ENCODE data around the gene VMP1.
"Not testable (repeated sequence)": the region's sequence is repeated elsewhere in the genome, so short reads cannot be mapped to it uniquely, and the experiment has no call there.

The VMP1 gene

DNA sequence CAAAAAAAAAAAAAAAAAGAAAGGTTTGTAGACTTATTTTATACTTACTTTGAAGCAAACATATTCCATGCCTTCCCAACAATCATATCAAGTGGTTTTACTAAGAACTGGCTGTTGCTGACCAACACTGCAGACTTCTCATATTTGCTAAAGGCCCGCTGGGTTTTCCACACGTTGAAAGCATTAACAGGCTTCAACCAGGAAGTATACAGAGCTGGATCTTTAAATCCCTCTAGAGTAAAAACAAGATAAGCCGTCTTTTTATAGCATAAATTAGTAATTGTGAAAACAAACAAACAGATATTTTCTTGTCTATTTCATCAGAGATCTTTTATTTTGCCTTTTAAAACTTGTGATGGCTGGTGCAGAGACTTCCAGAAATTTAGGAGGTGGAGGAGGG is 156.2 kb downstream of the VMP1 start:
- no peak for DNase-seq (ENCODE audit: low spot score)

DNA sequence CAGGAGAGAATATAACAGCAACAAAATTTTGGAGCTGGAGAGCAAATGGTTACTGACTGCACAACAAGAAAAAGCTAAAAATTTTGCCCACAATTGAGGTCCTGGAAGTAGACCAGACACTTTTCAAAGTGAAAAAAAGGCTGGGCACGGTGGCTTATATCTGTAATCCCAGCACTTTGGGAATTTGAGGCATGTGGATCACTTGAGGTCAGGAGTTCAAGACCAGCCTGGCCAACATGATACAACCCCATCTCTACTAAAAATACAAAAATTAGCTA is 162.4 kb downstream of the VMP1 start:
- no peak for DNase-seq (ENCODE audit: low spot score)

DNA sequence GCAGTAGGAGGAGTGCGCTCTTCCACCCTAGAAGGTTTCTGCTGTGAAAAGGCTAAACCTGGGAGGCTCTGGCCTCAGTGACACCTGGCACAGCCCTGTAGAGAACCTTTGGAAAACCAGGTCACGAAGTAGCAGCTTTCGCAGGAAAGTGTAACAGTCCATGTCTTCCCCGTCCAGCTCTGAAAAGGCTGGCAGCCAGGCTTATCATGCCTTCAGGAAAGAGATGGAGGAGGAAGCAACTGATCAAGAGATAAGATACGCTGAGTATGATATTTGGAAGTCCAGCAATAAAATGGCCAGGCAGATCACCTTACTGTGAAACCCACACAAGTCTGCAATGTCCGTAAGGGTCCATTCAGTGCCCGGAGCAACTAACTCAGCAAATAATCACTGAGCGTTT is 163.0 kb downstream of the VMP1 start:
- DNase-seq (ENCODE audit: low spot score), result no peak

DNA sequence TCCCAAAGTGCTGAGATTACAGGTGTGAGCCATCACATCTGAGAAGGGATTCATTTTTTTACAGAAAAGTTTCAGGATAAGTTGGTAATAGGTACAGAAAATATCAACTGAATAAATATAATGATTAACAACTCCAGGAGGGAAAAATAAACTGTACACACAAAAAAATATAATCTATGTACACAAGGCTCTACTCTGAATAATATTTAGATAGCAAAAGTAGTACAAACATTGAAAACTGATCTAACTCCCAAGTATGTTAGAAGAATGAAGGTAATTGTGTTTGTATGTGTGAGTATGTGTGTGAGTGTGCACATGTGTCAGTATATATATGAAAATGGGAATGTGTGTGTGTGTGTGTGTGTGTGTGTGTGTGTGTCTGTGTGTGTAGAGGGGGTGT is 164.9 kb downstream of the VMP1 start:
- DNase-seq (ENCODE audit: low spot score), result no peak

DNA sequence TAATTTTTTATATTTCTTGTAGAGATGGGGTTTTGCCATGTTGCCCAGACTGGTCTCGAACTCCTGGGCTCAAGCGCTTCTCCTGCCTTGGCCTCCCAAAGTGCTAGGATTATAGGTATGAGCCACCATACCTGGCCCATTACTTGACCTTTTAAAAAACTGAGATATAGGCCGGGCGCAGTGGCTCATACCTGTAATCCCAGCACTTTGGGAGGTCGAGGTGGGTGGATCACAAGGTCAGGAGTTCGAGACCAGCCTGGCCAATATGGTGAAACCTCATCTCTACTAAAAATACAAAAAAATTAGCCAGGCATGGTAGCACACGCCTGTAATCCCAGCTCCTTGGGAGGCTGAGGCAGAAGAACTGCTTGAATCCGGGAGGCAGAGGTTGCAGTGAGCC is 166.0 kb downstream of the VMP1 start:
- not testable (repeated sequence) for DNase-seq (ENCODE audit: low spot score)

DNA sequence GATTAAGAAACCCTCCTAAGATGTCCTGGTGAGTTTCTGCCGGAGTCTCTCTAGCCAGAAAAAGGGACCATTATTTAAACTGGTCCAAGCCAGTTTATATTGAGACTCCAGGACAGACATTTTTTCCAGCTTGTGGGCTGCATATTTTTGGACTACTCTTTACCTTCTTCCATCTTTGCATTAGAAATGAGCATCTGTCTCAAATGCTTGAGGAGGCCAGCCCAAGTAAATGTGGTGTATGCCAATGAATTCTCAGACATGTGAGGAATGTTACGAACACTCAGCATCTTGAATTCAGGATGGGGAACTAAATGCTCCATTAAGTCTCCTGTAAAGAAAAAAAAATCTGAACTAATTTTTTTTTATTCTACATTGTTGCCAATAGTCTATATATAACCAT is 166.9 kb downstream of the VMP1 start:
- no peak for DNase-seq (ENCODE audit: low spot score)

DNA sequence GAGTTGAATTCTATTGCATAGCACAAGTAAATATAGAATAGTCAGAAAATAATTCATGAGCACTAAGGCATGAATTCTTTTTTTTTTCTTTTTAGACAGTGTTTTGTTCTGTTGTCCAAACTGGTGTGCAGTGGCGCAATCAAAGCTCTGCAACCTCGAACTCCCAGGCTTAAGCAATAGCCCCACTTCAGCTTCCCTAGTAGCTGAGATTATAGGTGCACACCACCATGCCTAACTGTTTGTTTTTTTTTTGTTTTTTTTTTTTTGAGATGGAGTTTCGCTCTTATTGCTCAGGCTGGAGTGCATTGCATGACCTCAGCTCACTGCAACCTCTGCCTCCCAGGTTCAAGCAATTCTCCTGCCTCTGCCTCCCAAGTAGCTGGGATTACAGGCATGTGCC is 168.7 kb downstream of the VMP1 start:
- no peak for DNase-seq (ENCODE audit: low spot score)

DNA sequence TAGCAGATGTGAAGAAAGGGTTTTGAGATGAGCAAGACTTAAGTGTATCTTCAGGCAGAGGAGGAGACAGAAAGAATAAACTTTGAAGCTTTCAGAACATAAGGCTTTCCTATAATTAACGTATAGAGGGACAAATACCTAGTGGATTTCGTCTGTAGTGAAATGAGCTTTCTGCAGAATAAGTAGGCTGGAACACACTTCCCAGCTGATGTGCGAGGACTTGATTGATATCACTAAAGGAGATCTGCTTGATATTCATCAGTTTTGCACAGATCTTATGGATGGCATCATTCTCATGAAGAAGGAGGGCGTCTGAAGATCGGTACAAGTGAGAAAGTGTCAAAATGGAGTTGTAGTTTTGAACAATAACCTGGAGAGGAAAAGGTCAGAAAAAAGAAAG is 170.5 kb downstream of the VMP1 start:
- no peak for DNase-seq (ENCODE audit: low spot score)

DNA sequence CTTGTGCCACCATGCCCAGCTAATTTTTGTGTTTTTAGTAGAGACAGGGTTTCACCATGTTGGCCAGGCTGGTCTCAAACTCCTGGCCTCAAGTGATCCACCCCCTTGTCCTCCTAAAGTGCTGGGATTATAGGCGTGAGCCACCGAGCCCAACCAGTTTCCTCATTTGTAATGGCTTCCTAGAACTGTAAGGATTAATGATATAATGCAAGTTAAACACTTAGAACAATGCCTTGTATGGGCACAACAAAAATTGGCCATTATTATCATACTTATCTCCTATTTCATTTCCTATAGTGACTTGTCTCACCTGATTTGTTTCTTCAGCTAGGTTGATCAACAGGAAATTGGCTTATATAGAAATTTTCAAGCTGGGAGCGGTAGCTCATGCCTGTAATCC is 171.2 kb downstream of the VMP1 start:
- no peak for DNase-seq (ENCODE audit: low spot score)

DNA sequence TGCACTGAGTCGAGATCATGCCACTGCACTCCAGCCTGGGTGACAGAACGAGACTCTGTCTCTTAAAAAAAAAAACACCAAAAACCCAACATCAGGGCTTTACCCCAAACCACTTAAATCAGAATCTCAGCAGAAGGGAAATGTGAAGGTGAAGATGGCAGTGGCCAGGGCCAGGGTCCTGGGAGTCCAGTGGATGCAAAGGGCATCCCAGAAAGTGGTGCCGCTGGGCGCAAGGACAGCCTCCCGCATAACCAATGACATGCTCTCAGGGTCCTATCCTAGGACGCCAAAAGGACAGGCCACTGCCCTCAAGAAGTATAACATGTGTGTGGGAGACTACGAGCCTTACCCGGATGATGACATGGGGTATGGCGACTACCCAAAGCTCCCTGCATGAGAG is 177.4 kb downstream of the VMP1 start:
- DNase-seq (ENCODE audit: low spot score), result no peak

DNA sequence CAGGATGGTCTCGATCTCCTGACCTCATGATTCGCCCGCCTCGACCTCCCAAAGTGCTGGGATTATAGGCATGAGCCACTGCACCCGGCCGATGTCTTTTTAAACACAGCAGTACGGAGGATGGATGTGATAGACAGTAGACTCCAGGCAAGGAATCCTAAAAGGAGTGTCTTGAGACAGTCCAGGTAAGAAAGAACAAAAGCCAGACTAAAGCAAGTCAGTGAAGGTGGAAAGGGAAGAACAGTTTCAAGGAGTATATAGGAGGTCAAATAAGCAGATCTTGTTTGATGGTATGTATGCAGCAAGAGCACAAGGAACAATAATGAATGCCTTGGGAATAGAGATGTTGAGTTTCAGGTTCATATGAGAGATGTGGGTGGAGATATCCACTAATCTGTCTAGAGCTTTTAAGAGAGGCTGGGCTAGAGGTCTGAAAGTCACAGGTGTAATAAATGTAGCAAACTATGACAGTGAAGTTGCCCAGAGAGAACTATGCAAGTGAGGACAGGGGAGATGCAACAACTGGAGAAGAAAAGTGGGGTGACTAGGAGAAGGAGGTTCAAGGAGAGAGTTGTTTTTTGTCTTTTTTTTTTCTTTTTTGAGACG is 180.8 kb downstream of the VMP1 start:
- no peak for DNase-seq (ENCODE audit: low spot score)

DNA sequence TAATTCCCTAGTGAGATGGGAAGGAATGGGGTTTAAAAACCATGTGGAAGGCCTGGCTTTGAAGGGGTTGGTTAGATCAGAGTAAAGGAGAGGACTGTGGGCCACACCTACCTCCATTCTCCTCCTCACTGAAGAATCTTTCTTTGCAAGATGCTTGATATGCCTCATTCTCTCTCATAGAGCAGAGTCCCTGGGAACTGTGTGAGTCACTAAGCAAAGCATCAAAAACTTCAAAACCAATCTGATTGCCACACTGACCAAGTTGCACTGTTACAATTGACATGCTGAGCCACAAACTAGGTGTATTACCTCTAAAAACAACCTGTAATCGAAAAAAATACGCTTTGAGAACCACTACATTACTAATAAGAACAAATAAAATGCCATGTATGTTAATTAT is 183.3 kb downstream of the VMP1 start:
- no peak for DNase-seq (ENCODE audit: low spot score)
